ENCODE results near the gene CD37.
A peak's percentile ranks its signal among the peaks of the same experiment; 100 is the strongest.

Gene CD37

DNA sequence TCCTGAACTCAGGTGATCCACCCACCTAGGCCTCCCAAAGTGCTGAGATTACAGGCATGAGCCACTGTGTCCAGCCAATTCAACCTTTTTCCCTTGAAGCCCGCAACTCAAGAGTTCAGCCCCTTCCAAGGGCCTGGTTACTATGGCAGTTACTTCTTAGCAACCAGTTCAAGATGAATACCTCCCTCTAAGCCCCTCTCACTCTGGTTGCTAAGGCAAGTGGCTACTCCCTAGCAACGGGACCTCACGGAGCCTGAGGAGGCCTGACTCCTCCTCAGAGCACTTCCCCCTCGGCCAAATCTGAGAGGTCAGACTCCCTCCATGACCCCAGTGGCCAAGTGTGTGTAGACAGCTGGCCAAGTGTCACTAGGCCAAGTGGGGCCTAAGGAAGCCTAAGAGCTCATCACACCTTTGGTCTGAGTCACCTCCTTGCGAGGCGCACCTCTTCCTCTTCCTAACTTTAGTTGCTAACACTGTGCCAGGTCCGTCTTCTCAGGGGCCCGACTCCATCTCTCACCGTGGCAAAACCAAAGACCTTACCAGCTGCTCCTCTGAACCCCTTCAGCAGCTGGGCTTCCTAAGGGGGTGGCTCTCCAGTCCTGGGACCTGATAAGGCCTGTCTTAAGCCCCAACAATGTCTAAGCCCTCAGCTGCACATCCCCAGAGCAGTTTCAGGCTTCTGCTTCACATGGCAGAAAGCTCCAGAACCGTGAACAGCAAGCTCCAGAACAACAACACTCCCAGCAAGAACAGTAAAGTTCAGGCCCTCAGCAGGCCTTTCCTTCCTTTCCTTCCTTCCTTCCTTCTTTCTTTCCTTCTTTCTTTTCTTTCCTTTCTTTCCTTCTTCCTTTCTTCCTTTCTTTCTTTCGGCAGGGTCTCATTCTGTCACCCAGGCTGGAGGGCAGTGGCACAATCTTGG is 9.6 kb downstream of the CD37 start:
- DNase-seq (ENCODE audit: low read depth): no peak
- no peak overlapping the region for H3K4me3 ChIP-seq (ENCODE audit: low read length)
- TF ChIP-seq, protein P1, sequence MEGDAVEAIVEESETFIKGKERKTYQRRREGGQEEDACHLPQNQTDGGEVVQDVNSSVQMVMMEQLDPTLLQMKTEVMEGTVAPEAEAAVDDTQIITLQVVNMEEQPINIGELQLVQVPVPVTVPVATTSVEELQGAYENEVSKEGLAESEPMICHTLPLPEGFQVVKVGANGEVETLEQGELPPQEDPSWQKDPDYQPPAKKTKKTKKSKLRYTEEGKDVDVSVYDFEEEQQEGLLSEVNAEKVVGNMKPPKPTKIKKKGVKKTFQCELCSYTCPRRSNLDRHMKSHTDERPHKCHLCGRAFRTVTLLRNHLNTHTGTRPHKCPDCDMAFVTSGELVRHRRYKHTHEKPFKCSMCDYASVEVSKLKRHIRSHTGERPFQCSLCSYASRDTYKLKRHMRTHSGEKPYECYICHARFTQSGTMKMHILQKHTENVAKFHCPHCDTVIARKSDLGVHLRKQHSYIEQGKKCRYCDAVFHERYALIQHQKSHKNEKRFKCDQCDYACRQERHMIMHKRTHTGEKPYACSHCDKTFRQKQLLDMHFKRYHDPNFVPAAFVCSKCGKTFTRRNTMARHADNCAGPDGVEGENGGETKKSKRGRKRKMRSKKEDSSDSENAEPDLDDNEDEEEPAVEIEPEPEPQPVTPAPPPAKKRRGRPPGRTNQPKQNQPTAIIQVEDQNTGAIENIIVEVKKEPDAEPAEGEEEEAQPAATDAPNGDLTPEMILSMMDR (IDR thresholded peaks at IDR 0.05; ENCODE audit: insufficient read depth, low read depth, low read length, missing control alignments): no peak

DNA sequence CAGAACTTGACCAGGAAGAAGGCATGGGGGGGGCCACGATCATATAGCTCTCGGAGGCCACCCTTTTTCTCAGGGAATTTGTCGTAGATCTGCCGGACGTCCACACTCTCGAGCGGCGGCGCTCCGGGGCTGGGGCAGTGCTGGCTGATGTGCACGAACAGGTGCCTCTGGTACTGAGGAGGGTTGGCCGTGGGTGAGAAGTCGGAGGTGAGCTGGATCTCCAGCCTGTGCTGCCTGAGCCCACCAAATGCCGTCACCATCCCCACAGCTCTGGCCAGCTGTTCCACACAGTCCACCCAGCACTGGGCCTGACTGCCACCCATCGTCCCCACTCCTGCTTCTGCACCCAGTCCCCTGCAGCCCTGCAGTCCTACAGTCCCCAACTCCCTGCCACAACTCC is 12.0 kb downstream of the CD37 start:
- H3K4me3 ChIP-seq (ENCODE audit: low read length): no peak overlapping the region
- no peak for DNase-seq (ENCODE audit: low read depth)
- TF ChIP-seq, protein P1 (IDR thresholded peaks at IDR 0.05; ENCODE audit: insufficient read depth, low read depth, low read length, missing control alignments): no peak

DNA sequence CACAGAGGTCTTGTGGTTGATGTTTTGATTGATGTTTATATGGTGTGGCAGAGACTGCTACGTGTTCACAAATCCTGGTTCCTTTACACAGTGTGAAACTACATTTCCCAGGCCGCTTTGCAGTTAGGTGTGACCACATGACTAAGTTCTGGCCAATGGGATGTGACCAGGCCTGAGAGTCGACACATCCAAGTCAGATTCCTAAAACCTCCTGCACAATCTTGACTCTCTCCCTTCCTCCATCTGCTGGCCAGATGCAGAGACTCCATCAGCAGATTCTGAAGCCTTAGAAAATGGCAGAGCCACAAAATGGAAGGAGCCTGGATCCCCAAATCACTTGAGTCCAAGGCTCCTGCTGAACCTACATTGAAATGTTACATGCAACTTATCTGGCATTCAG is 12.6 kb downstream of the CD37 start:
- peak; percentile 72 for DNase-seq (ENCODE audit: low read depth)
- no peak overlapping the region for H3K4me3 ChIP-seq (ENCODE audit: low read length)
- TF ChIP-seq, protein P1 (IDR thresholded peaks at IDR 0.05; ENCODE audit: insufficient read depth, low read depth, low read length, missing control alignments): peak; percentile 38

DNA sequence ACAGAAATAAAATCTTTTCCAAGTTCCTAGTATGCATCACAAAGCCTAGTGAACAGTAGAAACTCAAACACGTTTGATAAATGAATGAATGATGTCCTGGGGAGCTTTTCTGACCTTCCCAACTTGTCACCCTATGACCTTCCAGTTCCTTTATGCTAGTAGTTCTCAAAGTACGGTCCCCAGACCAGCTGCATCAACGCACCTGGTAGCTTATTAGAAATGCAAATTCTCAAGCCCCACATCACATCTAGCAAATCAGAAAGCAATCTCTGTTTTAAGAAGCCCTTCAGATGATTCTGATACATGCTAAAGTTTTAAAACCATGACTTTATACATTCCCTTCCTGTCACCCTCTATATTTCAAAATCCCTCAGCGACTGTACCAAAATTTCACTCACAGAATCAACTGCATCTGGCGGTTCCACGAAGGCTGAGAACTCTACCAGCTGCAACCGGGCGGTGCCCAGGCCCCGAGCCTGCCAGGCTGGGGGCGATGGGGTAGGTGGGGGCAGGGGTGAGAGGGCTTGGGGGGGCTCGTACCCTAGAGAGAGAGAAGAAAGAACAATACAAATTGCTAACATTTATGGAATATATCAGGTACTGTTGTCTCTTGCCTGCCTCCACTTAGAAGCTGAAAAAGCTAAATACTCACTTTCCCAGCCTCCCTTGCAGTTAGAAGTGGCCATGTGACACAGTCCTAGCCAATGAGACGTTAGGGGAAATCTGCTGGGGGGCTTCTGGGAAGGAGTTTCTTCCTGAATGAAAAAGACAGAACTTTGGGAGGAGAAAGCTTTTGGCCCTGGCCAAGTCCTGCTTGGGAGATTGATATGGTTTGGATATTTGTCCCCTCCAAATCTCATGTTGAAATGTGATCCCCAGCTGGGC is 13.3 kb downstream of the CD37 start:
- H3K4me3 ChIP-seq (ENCODE audit: low read length): no peak overlapping the region
- TF ChIP-seq, protein P1 (IDR thresholded peaks at IDR 0.05; ENCODE audit: insufficient read depth, low read depth, low read length, missing control alignments): no peak
- no peak for DNase-seq (ENCODE audit: low read depth)

DNA sequence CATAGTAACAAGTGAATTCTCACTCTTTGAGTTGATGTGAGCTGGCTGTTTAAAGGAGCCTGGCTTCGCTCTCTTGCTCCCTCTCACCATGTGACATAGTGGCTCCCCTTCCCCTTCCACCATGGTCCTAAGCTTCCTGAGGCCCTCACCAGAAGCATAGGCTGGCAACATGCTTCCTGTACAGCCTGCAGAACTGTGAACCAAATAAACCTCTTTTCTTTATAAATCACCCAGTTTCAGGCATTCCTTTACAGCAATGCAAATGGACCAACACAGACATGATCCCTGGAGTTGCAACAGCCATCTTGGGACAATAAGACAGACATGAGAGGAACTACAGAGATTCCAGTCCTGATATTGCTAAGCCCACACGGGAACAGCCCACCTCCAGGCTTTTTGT is 14.4 kb downstream of the CD37 start:
- TF ChIP-seq, protein P1 (IDR thresholded peaks at IDR 0.05; ENCODE audit: insufficient read depth, low read depth, low read length, missing control alignments): no peak
- DNase-seq (ENCODE audit: low read depth): no peak
- no peak overlapping the region for H3K4me3 ChIP-seq (ENCODE audit: low read length)

DNA sequence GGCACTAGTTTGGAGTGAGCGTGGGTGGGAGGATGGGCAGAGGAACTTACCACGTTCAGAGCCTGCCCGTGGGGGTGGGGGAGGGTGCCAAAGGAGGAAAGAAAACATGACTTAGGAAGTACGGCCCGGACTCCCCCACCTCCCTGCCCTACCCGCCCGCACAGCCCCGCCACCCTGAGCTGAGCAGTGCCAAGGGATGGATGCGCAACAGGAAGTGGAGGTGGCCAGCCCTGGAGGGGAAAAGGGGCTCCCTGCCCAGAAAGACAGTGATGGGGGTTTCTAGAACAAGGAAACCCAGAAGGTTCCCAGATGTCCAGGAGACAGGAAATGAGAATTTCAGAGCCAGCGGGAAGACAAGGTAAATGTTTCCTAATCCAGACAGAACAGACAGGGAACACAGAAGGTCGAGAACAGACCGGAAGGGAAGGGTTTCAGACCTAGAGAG is 20.7 kb downstream of the CD37 start:
- TF ChIP-seq, protein P1 (IDR thresholded peaks at IDR 0.05; ENCODE audit: insufficient read depth, low read depth, low read length, missing control alignments): no peak
- no peak for DNase-seq (ENCODE audit: low read depth)
- H3K4me3 ChIP-seq (ENCODE audit: low read length): no peak overlapping the region
